HG02943 (cell line): ENCODE measurements around the gene TASP1.

Source experiments
- ATAC-seq: cut with Tn5 transposase; IDR thresholded peaks from one replicate; pipeline ENCODE4 v1.9.1; 2021; ENCODE audit warnings: mild to moderate bottlenecking, low read depth, moderate library complexity; ENCODE audit not compliant: unreplicated experiment

TASP1 gene

DNA sequence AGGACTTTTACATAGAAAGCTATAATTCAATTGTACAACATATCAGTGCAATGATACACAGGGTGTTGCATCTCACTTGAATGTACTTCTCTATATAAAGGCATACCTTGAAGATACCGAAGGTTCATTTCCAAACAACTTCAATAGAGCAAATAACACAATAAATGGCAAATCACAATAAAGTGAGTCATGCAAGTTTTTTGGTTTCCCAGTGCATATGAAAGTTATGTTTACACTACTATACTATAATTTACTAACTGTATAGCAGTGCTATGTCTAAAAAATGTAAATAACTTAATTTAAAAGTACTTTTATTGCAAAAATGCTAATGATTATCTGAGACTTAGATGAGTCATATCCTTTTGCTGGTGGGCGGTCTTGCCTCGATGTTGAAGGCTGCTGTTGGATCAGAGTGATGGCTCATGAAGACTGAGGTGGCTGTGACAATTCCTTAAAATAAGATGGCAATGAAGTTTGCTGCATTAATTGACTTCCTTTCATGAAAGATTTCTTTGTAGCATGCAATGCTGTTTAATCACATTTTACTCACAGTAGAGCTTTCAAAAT lies 188.8 kb downstream of the TASP1 start:
- ATAC-seq, result no peak

DNA sequence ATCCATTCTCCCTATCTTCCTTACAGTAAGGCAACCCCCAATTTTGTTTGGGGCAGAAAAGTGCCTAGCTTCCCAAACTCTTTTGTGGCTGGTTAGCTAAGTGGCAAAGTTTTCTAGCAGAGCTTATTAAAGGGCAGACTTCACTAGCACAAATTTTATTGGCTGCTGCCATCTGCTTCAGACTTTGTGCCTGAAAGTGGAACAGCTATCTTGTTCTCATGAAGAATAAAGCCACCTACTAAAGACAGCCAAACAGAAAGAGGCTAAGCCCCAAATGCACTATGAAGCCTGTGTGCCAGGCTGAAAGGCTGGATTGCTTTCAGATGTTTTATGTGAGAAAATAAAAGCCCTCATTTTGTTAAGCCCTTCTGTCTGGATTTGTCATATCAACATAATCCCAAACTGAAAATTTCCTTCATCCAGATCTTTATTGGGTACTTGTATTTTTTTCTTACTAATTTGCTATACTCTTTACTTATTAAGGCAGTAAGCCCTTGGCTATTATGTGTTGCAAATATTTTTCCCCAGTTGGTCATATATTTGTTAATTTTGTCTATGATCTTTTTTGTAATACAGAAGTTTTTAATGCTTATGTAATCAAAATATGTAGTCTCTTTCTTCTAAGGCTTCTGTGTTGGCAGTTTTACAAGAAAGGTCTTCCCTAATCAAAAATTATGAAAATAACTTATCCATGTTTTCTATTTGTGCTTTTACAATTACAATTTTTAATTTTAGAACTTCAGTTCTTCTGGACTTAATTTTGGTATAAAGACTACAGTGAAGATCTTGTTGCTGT lies 191.1 kb downstream of the TASP1 start:
- ATAC-seq, result no peak

DNA sequence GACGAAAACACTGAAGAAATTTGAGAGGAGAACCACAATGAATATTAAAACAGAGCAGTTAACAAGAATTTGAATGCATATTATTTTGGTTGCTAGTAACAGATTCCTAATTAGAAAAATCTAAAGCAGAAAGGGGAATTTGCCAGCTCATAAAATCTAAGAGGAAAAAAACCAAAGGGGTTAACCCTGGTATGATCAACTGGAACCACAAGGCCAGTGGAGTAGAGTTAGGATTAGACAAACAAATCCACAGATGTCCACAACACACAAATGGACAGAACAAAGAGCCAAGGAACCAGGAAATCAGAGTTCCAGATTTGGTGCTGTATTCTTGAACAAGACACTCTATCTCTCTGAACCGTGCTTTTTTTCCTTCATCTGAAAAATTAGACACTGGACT lies 195.0 kb downstream of the TASP1 start:
- ATAC-seq, result no peak

DNA sequence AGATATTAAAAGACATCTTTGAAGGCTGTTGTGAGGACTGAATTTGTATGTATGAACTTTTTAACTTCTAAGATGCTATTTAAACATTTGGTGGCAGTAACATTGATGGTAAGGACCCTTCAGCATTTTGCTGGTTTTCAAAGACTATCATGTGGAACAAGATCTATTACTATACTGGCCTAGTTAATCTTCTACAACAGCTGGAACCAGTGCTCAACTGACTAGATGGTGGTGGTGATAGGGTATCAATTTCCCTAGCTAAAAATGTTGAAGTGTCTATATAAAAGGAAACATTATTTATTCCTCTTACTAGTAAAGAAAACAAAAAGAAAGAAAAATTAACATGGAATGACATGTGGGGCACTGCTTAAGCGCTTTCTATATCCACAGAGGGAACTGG lies 195.7 kb downstream of the TASP1 start:
- ATAC-seq, result no peak

DNA sequence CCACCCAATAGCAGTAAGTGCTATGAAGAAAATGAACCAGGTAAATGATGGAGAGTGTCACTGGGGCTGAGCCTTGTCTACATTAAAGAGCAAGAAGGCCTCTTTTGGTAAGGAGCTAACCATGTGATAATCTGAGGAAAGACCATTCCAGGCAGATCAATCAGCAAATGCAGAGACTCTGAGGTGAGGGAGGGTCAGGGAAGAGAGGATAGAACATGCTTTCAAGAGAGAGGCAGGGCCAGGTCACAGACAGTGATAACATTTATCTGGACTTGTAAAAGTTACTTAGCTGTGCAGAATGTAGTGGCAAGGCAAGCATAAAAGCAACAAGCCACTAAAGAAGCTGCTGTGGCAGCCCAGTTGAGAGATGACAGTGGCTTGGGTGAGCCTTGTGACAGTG lies 197.3 kb downstream of the TASP1 start:
- ATAC-seq, result no peak

DNA sequence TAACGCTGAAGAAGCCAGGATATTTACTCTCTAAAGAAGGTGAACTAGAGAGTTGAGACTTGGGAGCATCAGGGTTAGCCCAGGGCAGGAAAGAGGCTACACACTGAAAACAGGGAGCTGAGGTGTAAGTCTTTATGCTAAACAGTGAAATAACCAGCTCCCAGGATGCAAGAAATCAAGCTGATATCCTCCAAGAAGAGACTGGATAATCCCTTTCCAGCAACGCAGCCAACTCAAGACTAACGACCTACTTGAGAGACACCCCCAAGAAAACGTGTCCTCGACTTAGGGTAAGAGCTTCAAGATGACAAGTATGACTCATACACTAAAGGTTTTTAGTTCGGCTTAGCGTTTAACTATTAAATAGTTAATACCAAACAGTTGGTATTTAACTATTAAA lies 202.2 kb downstream of the TASP1 start:
- no peak for ATAC-seq

DNA sequence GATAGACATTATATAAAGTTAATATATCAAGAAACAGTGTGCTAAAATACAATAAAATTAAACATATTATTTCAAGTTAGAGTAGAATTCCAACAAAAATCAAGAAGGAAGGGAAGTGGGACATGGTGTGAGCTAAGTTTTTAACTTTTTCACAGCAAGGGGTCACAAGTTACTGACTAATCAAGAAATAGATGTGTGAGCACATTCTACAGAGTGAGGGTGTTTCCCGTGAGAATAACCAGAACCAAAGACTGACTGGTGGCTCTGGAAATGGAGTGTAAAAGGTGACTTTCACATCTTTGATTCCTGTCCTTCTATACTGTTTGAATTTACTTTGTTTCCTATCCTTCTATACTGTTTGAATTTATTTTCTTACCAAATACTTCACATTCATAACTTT lies 206.6 kb downstream of the TASP1 start:
- ATAC-seq, result no peak

DNA sequence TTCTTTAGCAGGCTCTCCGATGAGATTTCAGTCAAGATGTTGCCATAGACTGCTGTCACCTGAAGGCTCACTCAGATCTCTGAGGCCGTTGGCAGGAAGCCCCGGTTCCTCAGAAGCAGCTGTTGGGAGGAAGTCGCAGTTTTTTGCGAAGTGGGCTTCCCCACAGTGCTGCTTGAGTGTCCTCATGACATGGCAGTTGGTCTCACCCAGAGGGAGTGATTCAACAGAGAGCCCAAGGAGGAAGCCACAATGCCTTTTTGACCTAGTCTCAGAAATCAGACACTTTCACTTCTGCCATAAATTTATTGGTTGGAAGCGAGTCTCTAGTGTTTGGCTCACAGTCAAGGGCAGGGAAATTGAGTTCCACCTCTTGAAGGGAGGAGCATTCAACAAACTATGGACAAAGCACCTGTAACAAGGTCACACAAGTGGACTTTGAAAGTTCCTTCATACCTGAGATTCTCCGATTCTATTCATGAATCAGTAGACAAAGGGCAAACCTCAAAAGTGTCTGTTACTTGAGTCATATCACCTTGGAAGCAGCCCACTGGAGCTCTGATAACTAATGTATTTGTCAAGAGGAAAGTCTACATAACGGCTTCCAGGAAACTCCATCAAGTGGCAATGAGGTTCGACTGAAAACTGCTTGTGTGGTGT lies 208.3 kb downstream of the TASP1 start:
- no peak for ATAC-seq

DNA sequence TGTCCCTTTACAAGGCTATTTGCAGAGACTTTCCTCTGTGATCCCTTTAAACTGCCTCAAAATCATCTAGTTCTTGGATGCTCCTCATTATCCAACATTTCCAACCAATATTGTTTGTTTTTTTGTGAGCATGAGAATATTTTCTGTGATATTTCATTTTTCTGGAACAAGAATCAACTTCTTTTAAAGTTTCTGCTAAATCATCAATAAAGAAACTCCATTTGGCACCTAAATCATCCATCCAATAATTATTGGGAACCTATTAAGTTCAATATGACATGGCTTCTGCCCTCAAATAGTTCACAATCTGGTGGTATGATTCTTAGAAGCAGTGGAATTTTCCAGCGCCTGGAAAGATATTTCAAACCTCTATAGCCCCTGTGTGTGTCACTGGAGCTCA lies 210.0 kb downstream of the TASP1 start:
- ATAC-seq, result no peak

DNA sequence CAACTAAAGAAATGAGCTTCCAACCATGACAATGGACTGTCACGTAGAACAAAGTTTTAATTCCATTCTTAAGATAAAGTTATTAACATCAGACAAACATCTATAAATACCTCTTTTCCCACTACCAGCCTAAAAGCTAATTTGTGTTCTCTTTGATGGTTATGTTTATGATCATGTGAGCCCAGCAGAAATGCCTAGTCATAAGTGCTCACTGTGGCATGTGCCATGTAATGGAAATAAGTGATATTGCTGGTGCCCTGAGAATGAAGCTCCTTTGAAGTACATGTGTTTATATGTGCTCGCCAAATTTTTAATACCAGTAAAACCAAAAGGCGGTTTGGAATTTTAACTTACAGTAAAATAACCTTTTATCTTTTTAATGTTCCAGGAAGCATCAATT lies 211.9 kb downstream of the TASP1 start:
- ATAC-seq, result no peak

DNA sequence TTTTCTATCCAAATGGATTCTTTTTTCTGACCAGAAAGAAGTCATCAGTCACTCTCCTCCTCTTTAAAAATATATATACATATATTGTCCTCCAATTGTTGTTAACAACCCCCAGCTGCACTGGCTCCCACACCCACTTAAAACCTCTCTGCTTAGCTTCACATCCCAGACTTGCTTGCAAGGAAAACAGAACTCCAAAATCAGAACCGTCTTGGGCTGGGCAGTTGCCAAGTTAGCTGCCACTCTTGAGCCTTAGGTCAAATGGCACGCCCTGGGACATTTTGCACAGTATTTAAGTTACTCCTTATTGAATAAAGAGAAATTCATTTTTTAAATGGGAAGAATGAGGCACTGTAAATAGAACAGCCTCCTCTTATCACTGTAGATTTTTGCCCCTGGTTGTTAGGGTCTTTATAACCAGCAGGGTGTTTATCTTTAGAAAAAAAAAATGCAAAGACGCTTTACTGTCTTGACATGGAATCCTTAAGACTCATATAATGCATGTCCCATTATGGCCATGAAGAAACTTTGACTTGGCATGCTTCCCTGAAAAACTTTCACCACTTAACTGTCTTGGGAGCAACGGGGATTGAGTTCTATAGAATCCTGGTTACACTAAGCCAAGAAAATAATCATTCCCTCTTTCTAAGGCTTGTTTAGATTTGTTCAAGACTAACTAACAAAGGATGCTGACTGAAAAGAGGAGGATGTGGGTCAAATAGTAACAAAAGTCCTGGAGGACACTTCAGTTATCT lies 213.2 kb downstream of the TASP1 start:
- ATAC-seq, result no peak

DNA sequence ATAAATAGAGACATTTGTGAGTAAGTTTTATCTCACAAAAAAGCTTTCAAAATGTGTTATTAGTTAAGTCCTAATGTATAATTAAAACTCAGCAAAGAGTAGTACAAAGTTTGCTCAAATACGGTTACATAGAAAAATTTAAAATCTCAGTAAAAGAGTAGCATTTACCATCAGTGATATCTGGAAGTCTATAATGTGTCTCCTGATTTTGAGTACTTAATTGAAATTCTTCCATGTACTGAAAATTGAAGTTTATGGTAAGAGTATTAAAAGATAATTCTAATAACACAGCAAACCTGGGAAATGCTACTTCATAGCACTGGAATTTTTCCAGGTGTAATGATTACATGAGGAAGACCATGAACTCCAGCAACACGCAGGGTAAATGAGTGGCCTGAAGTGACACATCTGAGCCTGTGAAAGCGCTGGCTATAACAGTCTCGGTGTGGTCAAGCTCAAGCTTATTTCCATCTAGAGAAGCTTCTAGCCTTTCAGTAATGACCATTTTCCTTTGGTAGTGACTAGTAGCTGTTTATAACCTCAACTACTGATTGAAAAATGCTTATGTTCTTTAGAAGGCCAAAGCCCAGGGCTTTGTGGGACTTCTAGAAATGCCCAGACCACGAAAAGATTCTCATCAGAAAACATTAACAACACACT lies 214.4 kb downstream of the TASP1 start:
- ATAC-seq, result no peak

DNA sequence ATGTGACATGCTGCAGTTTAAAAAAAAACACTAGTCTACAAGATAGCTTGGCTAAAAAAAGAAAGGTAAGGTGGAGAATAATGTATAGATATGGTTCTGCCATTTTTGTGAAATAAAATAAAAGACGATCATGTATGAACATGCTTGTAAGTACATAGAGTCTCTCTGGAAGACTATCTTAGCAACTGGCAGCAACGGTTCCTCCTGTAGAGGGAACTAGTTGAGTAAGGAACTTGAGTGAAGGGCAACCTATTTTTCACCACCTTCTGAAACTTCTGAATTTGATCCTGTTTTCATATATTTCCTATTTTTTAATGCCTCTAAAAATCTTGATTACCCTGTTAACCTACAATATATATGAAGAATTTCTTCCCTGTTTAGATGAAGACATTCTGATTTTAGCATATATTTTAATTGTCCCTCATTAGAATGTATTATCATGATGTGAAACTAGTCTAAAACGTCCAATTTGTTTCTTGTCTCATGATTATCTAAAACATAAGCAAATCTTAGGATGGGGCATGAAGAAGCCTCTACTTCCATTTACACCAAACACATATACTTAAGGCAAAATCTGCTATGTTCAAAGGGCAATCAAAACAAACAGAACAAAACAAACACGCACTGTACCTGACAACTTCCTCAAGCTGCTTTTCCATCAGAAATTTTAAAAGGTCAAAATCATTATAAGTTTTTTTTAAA lies 215.1 kb downstream of the TASP1 start:
- ATAC-seq, result no peak

DNA sequence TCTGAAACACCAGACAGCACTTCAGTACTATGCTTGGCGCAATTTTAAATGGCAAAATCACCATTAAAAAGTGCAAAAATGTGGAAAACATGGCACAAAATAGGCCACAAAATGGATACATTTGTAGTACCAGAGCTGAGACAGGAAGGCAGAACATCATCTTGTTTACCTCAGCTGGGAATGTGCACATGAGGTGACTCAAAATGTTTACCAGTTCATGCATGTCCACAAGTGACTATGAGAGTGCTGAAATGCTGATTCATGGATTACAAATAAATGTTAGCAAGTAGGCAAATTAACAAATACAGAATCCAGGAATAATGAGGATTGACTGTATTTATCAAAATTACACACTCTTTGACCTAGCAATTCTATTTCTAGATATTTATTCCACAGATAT lies 216.1 kb downstream of the TASP1 start:
- ATAC-seq, result no peak

DNA sequence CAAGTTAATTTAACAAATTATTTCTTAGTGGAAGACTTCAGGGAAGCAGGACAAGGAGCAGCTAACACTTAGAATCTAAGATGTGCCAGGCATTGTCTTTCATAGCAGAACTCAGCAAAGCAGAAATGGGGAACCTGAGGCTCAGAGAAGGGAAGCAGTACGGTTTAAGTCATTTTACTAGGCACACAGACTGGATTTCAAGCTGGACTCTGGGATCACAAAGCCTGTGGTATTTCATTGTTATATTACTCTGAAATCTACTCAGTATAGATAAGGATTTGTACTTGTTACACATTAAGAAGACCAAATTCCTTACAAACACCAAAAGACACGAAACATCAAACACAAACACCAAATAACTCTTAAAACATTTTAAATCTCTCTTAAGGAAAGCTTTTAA lies 218.1 kb downstream of the TASP1 start:
- ATAC-seq, result no peak

DNA sequence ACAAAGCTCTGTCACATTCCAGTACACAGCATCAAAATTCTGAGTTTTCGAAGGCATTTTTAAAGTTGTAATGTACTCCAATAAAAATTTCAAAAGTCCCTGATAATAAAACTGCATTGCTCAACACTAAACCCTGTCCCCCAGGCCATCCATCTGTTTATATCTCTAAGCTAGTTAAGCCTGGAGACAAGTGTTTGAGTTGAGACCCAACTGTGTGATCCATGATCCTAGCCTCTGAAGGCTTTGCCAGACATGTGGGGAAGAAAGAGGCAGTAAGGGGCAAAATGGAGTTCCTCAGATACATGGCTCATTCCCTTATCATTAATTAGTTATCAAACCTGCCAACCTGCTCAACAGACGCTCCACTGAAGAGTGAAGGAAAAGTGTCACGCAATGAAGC lies 219.3 kb downstream of the TASP1 start:
- ATAC-seq, result no peak

DNA sequence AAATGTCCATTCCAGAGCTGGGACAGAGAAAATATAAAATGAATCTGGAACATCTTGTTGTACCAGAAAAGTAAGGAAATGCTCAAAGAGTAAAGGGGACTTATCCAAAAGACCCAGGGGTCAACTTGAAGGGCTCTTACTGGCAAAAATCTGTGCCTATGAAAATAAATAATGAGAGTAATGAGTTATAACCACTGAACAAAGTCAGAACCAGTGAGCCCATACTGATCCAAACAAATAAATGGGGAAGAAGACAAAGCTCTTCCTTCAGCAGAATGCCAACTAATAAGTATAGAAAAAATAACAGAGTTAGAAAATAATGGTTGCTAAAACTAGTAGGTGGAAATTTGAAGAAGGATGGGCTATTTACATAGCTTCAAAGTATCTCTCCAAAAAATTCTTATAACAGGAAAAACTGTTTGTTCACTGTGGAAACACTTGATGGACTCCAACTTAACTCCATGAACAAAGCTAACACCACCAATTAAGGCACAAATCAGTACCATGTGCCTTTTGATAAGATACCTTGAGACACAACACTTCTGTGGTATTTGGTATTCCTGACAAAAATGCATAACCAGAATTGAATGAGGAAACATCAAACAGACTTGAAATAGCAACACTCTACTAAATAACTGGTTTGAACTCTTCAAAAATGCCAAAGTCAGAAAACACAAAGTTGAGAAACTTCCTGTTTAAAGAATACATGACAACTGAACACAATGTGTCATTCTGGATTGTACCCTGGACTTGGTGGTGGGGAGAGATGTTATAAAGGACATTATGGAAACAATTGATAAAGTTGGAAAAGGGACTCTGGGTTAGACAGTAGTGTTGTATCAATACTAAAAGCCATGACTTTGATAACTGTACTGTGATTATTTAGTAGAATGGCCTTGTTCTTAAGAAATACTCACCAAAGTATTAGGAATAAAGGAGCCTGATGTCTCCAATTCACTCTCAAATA lies 220.2 kb downstream of the TASP1 start:
- ATAC-seq, result no peak

DNA sequence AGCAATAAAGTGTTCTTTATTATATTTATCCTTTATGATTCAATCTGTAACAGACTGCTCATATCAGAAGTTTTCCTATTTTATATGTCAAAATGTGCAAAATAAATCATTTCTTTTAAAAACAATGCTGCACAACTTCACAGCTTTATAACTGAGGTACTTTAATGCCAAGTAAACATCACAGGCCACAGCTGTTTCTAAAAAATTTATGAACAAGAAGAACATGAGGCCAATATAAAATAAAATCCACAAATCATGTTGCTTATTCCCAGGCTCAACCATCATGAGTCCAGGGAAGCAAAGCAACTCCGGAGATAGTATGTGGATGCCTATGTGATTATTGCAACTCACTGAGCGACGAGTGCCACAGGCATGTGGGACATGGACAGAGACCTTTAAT lies 222.2 kb downstream of the TASP1 start:
- no peak for ATAC-seq

DNA sequence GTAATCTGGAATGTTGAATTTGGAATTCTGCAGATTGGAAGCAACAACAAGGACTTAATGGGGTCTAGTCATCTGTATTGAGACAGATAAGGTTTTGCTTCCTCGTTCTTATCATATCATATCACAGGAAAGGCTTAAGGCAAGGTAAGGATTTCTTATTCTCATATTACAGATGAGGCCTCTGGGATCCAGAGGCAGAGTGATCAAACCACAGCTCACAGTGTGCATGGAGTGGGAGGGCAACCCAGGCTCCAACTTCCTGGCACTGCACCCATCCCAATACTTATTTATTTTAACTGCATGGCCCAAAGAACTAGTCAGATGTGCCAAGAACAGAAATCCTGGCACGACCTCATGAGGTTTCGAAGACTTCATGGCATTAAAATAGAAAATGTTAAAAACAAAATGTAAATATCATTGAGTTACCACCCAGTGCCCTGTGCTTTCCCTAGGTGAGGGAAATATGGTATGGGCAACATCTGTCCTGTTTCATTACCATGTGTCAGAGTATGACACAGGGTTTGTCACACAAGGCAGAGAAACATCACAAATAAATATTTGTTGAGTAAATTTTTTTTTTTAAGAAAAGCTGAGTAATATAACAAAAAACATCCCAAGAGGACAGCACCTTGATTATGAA lies 225.8 kb downstream of the TASP1 start:
- no peak for ATAC-seq
